ENCODE measurements around the gene IMMP2L.

DNA sequence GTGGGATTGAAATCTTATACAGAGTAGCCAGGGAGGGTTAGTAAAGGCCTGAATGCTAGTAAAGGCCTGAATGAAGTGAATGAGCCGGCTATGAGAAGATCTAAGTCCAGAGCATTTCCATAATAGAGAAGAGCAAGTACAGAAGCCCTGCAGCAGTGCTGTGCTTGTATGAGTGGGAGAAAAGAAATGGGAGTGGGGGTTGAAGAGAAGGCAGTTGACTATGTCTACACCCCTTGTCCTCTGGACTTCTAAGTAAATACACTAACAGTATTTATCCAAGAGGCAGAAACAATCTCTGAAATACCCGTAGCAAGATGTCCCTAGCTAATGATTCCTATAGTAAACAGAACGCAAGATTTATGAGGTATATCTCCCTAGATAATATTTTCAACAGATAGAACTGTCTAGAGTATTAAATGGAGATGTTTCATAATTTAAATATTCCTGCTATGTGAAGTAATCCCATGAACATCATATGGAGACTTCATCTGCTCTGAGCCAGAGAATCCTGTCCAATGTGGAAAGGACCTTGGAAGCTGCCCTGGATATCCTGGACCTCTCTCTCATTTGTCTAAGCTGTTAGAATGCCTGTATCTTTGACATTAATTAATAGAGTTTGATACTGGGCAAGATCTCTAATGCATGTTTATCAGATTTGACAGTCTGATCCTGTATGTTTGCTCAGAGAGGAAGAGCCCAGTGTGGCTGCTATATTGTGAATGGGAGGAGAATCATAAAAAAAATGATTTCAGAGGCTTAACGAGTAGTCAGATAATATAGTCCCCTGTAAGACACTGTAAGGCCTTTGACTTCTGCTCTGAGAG, 299.8 kb downstream of the IMMP2L start:
- TF ChIP-seq POLR2A (IDR thresholded peaks at IDR 0.05; ENCODE audit: low read length) (no peak), FOSL2 (IDR thresholded peaks at IDR 0.05) (no peak), FOSL2 (CRISPR knock-in tag; IDR thresholded peaks at IDR 0.05) (no peak), BHLHE40 (IDR thresholded peaks at IDR 0.05; ENCODE audit: low read depth, low read length) (no peak), EP300 (IDR thresholded peaks at IDR 0.05) (no peak), CHD4 (IDR thresholded peaks at IDR 0.05; ENCODE audit: borderline replicate concordance) (no peak), CHD2 (IDR thresholded peaks at IDR 0.05; ENCODE audit: low read length, partially characterized antibody) (no peak), MAZ (IDR thresholded peaks at IDR 0.05; ENCODE audit: borderline replicate concordance, low read depth, low read length) (no peak), PHF8 (IDR thresholded peaks at IDR 0.05; ENCODE audit: borderline replicate concordance, low read depth) (no peak), MYC (IDR thresholded peaks at IDR 0.05; ENCODE audit: borderline replicate concordance, low read length) (no peak), GATA3 (IDR thresholded peaks at IDR 0.05; ENCODE audit: borderline replicate concordance) (no peak; the same call in 1 of the 2 replicates)
- TF ChIP-seq, protein P1, sequence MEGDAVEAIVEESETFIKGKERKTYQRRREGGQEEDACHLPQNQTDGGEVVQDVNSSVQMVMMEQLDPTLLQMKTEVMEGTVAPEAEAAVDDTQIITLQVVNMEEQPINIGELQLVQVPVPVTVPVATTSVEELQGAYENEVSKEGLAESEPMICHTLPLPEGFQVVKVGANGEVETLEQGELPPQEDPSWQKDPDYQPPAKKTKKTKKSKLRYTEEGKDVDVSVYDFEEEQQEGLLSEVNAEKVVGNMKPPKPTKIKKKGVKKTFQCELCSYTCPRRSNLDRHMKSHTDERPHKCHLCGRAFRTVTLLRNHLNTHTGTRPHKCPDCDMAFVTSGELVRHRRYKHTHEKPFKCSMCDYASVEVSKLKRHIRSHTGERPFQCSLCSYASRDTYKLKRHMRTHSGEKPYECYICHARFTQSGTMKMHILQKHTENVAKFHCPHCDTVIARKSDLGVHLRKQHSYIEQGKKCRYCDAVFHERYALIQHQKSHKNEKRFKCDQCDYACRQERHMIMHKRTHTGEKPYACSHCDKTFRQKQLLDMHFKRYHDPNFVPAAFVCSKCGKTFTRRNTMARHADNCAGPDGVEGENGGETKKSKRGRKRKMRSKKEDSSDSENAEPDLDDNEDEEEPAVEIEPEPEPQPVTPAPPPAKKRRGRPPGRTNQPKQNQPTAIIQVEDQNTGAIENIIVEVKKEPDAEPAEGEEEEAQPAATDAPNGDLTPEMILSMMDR (IDR thresholded peaks at IDR 0.05), result no peak
- TF ChIP-seq, protein P2, sequence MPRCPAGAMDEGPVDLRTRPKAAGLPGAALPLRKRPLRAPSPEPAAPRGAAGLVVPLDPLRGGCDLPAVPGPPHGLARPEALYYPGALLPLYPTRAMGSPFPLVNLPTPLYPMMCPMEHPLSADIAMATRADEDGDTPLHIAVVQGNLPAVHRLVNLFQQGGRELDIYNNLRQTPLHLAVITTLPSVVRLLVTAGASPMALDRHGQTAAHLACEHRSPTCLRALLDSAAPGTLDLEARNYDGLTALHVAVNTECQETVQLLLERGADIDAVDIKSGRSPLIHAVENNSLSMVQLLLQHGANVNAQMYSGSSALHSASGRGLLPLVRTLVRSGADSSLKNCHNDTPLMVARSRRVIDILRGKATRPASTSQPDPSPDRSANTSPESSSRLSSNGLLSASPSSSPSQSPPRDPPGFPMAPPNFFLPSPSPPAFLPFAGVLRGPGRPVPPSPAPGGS (IDR thresholded peaks at IDR 0.05), result no peak
- TF ChIP-seq, protein P3, sequence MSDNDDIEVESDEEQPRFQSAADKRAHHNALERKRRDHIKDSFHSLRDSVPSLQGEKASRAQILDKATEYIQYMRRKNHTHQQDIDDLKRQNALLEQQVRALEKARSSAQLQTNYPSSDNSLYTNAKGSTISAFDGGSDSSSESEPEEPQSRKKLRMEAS (IDR thresholded peaks at IDR 0.05), result no peak

All from A549 (cell line).